Non-pigmented ciliary epithelial cell (primary cell): Measurements from ENCODE around the gene GPR183.

Experiments used
- DNase-seq: peaks from one replicate; pipeline ENCODE4 v3.0.0-alpha.2; 2010; ENCODE audit warnings: low read depth

Gene GPR183

DNA sequence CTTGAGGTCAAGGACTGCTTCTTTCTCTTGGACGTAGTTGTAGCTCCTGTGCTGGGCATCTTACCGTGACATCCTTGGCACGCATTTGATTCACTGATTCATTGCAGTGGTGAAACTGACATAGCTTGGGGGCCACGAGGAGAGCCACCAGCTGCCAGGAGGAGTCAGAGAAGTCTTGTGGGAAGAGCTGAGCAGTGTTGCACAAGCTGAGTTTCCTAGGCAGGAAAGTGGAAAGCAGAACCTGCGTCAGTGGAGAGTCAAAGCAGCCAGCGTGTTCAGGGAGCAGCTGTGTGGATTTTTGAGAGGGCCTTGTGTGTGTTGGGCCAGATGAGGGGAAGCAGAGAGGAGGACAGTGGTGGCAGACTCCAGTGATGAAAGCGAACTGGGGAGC is 5.3 kb upstream of the GPR183 start:
- peak; percentile 84 for DNase-seq

GRCh38 chr13:99311748-99312492 is 4.7 kb upstream of the GPR183 start:
- no peak for DNase-seq

- DNase-seq, result no peak
Measured at GRCh38 chr13:99311137-99311536, 3.9 kb upstream of the GPR183 start.

GRCh38 chr13:99310382-99311031 is 3.3 kb upstream of the GPR183 start:
- DNase-seq, result no peak

DNA sequence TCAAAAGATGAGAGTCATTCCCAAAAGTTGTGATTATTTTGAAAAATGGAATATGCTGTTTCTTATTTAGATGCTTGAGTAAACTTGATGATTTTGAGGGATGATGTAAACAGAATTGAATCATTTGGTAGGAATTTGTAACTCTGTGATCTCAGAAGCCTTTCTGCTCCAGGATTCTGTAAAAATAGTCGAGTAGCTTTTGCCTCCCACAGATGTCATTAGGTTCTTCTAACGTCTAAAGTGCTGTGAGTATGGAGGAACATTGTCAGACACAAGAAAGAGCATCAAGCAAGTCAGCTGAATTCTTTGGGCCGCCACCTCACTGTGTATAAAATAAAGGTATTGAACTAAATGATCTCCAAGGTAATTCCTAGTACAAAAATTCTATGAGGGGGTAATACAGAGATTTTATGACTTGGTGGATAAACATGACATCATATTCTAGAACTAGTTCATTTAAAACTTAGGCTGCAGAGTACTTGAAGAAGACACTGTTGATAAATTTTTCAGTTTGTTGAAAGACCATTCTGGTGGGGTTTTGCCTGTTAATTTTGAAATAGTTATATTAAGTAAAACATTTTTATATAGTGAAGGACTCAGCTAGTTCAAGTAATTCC is 1.4 kb upstream of the GPR183 start:
- no peak for DNase-seq

DNA sequence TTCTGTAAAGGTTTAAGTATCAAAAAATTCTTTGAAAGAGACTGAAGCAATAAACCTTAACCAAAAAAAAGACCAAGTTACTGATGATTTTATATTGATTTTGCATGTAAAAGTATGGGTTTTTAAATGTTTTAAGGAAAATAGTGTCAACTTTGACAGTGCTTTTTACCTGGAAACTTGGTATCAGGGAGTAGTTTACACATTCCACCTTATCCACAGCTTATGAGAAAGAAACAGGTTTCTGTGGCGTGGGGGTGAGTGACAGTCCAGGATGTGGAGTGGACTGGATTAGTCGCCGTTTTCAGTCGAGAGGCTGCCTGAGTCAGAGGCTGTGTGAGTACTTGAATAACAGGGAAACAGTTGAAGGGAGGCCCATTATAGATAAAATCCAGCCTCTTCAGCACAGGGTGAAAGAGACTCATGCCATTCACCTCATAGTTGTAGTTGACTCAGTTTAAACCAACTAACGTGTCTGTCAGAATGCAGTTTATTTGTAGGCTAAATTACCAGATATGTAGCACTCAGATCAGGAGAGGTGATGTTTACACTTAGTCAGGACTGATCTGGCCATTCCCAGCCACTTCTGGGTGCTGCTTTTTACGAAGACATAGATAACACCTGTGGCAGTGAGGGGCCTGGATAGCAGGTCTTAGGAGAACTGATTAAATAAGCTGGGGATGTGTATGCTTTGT is 595 bp upstream of the GPR183 start:
- DNase-seq, result no peak

DNA sequence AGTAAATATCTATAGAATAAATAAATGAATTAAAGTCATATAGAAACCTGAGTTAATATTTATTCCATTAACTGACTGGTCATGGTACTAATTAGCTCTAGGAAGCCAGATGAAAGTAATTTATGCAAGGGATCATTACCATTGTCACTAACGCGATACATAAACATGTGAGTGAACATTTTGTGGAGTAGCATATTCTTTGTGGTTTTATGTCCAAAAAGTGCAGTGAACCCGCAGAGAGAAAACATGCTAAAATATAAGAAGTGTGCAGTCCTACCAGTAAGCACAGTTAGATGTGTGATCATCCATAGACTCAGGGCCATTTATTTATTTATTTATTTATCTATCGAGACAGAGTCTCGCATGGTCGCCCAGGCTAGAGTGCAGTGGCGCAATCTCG is 1.6 kb downstream of the GPR183 start:
- no peak for DNase-seq

DNA sequence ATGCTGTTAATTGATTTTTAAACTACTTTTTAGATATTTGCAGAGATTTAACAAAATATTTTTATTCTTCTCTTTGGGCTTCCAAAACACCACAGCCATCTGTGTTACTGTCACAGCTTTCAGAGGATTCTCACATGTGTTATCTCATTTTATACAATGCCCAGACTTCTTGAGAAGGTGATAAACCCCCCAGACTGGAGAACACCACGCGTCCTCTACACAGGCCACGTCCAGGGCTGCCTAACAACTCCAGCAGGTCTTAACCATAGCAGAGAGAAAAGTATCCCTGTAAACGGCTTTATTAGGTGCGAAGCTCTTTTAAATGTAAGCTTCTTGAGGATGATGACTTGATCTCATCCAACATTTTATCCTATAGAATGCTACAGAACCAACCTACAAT is 2.0 kb downstream of the GPR183 start:
- no peak for DNase-seq

DNA sequence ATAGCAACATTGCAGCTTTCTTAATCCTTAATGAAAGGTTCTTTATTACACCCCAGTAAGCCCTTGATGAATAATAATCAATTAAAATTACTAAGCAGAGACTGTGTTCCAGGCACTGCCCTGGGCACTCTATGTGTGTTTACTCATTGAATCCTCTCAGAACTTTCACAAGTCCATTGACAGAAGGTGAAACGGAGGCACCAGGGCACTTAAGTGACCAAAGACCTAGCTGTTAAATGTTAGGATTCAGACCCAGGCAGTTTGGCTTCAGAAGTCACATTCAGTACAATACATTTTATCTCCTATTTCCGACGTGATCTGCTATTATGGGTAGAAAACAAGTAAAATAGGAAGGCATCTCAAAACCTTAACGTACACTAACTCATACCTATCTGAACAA is 2.7 kb downstream of the GPR183 start:
- no peak for DNase-seq

DNA sequence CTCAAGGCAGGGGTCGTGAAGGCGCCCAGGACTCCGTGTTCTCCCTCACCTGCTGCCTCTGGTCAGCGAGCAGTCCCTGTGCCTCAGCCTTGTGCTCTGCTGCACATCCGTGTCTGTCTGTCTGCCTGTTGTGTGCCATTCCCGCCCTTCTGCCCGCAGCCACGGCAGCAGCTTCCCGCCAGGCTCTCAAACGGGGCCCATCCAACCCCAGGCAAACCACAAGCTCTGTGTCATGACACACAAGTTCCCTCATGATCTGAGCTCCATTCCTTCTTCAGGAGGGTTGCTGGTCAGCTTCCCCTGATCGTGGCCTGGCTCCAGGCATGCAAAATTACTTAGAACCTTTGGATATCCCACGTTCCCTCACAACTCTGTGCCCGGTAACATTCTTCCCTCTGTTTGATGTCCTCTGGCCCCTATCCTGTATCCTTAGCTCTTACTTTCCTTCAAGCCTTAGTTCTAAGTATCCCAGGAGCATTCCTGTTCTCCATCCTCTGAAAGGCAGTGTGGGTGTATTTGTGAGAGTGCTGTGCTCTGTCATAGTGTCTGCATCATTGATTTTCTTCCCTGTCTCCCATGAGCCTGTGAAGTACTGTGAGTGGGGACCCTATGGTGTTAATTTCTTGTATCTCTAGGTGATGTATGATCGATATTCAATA is 3.2 kb downstream of the GPR183 start:
- no peak for DNase-seq

DNA sequence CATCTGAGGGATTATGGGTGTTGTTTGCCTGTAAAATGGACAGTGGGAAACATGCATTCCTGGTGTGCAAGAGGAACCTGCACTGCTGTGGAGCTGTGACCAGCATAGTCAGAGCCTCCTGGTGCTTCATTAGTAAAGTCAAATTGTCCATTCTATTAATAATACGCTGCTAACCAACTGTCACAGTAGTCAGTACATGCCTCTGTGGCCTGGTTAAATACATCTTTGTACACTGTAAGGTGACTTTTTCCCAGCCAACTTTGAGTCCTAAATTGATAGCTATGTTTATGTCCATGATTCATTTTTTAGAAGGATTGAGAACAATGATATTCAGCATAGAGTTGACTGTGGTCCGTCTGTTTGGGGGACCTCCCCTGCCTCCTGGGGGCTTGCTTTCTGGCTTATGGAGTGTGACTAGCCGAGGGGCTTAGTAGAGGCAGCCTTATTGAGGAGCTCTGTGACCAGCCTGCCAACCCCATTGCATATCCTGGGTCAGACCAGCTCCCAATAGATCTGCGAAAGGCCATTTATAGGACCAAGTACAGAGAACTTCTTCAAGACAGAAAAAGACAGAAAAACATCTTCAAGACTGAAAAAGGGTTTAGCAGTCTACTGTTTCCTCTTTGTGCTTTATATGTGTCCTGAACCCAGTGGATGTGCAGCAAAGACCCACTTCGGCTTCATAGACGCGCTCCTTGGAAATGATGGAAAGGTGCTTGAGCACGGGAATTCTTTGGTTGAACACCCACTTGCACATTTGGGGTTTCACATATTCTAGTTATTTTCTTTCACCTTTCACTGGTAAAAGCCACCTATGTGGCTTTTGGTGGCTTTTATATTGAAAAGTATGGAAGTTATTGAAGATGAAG is 4.3 kb downstream of the GPR183 start:
- DNase-seq, result no peak

- DNase-seq, result no peak
Measured at GRCh38 chr13:99301913-99302636, 5.1 kb downstream of the GPR183 start.

DNA sequence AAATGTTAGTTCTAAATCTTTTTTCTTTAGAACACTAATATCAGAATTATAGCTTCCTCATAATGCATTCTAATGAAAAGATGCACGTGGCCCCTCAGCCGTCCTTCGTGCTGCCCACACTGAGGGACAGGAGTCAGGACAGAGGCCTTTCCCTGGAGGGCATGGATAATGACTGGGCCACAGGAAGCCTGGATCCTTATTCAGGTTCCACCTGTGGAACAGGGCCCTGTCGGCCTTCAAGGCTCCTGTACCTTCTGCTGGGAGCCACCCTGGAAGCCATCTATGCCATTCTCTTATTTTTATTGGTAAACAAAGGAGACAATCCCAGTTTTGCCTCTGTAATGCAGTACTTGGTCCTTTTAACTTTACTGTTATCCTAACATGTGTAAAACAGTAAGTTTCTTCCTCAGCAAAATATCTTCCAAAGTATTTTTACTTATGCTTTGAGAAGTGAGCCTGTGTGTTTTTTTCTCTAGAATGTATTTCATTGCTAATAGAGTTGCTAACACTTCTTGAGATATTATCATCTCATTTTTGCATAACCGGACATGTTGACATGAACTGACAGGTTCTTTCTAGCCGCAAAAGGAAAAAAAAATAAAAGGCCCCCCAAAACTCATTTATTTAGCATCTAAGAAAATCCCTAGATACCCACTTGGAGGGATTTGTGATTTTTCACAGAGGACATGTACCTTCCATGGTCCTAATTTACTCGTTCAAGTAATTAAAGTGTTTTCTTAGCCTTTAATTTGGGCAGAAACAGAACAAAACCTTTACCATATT is 6.0 kb downstream of the GPR183 start:
- no peak for DNase-seq

GRCh38 chr13:99299920-99300341 is 7.3 kb downstream of the GPR183 start:
- no peak for DNase-seq

DNA sequence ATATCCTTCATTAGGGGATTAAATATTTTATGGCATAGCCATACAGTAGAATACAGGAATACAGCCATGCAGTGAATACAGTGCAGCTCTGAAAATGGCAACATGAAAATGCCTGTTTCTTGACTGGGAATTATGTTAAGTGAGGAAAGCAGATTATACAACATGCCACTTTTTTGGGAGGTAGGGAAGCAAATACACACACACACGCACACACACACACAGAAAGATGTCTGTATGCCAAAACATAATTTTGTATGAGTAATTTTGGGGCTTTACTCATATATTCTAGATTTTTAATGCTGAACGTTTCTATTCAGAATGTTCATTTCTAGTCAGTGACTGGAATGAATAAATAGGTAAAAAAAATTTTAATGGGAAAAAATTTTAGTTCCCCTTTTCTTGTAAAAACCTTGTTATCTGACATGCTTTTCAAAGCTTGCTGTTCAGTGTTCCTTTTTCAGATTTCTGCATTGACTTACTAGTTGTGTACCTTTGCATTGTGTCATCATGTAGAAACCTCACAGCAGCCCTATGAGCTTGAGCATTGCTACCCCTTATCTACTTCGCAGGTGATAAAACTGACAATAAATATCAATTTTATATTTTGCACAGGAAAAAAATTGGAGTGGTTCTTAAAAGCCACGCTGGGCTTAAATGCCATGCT is 7.8 kb downstream of the GPR183 start:
- no peak for DNase-seq

- no peak for DNase-seq
Measured at GRCh38 chr13:99298056-99298455, 9.1 kb downstream of the GPR183 start.

GRCh38 chr13:99297331-99297730 is 9.9 kb downstream of the GPR183 start:
- DNase-seq, result no peak

DNA sequence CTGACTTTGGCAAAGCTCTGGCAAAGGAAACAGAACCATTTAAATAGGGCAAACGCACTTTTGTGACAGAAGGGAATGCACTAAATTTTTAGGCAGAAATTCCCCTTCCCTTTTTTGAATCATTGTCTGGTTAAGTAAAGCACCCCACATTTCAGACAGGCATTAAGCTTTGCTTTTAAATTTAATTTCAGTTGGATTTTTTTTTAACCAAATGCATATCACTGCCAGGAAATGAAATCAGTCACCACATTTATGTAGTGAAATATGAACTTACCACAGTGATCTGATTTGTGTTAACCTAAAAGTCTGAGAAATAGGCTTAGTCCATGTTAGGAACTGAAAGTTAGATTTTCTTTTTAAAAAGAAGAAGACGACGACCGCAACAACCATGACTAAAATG is 10.8 kb downstream of the GPR183 start:
- no peak for DNase-seq
